IMR-90 (cell line): Measurements from ENCODE around the gene PBX3. TPM values are rescaled to one million over a fixed set of nuclear protein-coding genes. Genes with fewer than 3 reads are reported as not detected.
A peak's percentile ranks its signal among the peaks of the same experiment; 100 is the strongest.

Experiments
- ATAC-seq: fragments of 200-7000 bp; cut with Tn5 transposase; 2 replicates; pipeline ENCODE4 v1.9.1; 2020; ENCODE audit warnings: low read depth, mild to moderate bottlenecking, moderate library complexity
- BruUV-seq: library from RNA; stranded (reverse); fragments of 400-500 nt; replicated peaks from 2 replicates; lab custom pipeline; 2021; lab: Mats Ljungman, UMichigan
- CTCF ChIA-PET: fragments of 300-600 bp; formaldehyde crosslinking; extraction: SDS; loops from one replicate; lab custom pipeline; 2021; ENCODE audit warnings: antibody characterized with exemption; lab: Yijun Ruan, JAX
- POLR2A ChIA-PET: fragments of 300-600 bp; sonication (Branson Sonifier 250); formaldehyde crosslinking; loops from one replicate; lab custom pipeline; 2022; ENCODE audit warnings: antibody characterized with exemption; ENCODE audit not compliant: unreplicated experiment; lab: Charles Lee
- DNase-seq: peaks from one replicate; pipeline ENCODE4 v3.0.0; 2013
- H2AFZ ChIP-seq: replicated peaks from 2 replicates; pipeline ENCODE3; 2013; ENCODE audit warnings: low read length, mild to moderate bottlenecking; ENCODE audit not compliant: poor library complexity
- H2AK5ac ChIP-seq: 2 replicates; pipeline ENCODE4 v1.6.1; 2013; ENCODE audit warnings: low read depth, low read length, inconsistent platforms
- H2AK9ac ChIP-seq: replicated peaks from 2 replicates; pipeline ENCODE3; 2013; ENCODE audit warnings: mild to moderate bottlenecking, low read depth, low read length, moderate library complexity; ENCODE audit not compliant: poor library complexity
- H2BK120ac ChIP-seq: 2 replicates; pipeline ENCODE4 v1.6.1; 2013; ENCODE audit warnings: low read depth, low read length, inconsistent platforms
- H2BK15ac ChIP-seq: 3 replicates; pipeline ENCODE4 v1.6.1; 2013; ENCODE audit warnings: low read depth, low read length, inconsistent platforms
- H2BK20ac ChIP-seq: 2 replicates; pipeline ENCODE4 v1.6.1; 2013; ENCODE audit warnings: low read depth, mild to moderate bottlenecking, inconsistent platforms, low read length, moderate library complexity
- H2BK5ac ChIP-seq: 2 replicates; pipeline ENCODE4 v1.6.1; 2013; ENCODE audit warnings: mild to moderate bottlenecking, low read depth, low read length, inconsistent platforms; ENCODE audit not compliant: poor library complexity, severe bottlenecking
- H3K14ac ChIP-seq: replicated peaks from 2 replicates; pipeline ENCODE4 v1.6.1; 2013; ENCODE audit warnings: low read depth, low read length, inconsistent platforms
- H3K18ac ChIP-seq: 2 replicates; pipeline ENCODE4 v1.6.1; 2013; ENCODE audit warnings: low read depth, low read length, control low read depth
- H3K23ac ChIP-seq: 2 replicates; pipeline ENCODE4 v1.6.1; 2013; ENCODE audit warnings: low read depth, low read length, inconsistent platforms
- H3K27ac ChIP-seq: 2 replicates; pipeline ENCODE4 v1.5.1; 2013; ENCODE audit warnings: mild to moderate bottlenecking, control low read depth, low read length; ENCODE audit not compliant: insufficient read depth
- H3K27me3 ChIP-seq: 2 replicates; pipeline ENCODE4 v1.6.1; 2013; ENCODE audit warnings: low read length; ENCODE audit not compliant: control insufficient read depth, insufficient read depth
- H3K36me3 ChIP-seq: 2 replicates; pipeline ENCODE4 v1.6.1; 2013; ENCODE audit warnings: low read length, mixed read lengths; ENCODE audit not compliant: control insufficient read depth, insufficient read depth
- H3K4ac ChIP-seq: 2 replicates; pipeline ENCODE4 v1.6.1; 2013; ENCODE audit warnings: low read depth, low read length, inconsistent platforms
- H3K4me1 ChIP-seq: 2 replicates; pipeline ENCODE4 v1.6.1; 2013; ENCODE audit warnings: low read length, mixed read lengths; ENCODE audit not compliant: control insufficient read depth, insufficient read depth
- H3K4me2 ChIP-seq: 2 replicates; pipeline ENCODE4 v1.6.1; 2013; ENCODE audit warnings: low read depth, mild to moderate bottlenecking, control low read depth, low read length, moderate library complexity
- H3K4me3 ChIP-seq: 2 replicates; pipeline ENCODE4 v1.5.1; 2013; ENCODE audit warnings: low read depth, mild to moderate bottlenecking, control low read depth, low read length, moderate library complexity; ENCODE audit not compliant: insufficient read depth
- H3K56ac ChIP-seq: 2 replicates; pipeline ENCODE4 v1.6.1; 2013; ENCODE audit warnings: low read length, inconsistent platforms; ENCODE audit not compliant: insufficient read depth; ENCODE audit errors: extremely low read depth
- H3K79me1 ChIP-seq, 2 experiments: 2 replicates each; pipeline ENCODE4 v1.6.1; 2013; ENCODE audit warnings: low read length in 2 of 2, inconsistent platforms in 1 of 2, low read depth in 1 of 2
- H3K9ac ChIP-seq: 2 replicates; pipeline ENCODE4 v1.6.1; 2013; ENCODE audit warnings: low read depth, low read length, control low read depth
- H3K9me1 ChIP-seq: 2 replicates; pipeline ENCODE4 v1.6.1; 2013; ENCODE audit warnings: low read length, inconsistent platforms; ENCODE audit not compliant: insufficient read depth
- H3K9me3 ChIP-seq: 2 replicates; pipeline ENCODE4 v1.6.1; 2013; ENCODE audit warnings: low read length; ENCODE audit not compliant: control insufficient read depth, insufficient read depth
- H4K20me1 ChIP-seq: 2 replicates; pipeline ENCODE4 v1.6.1; 2013; ENCODE audit warnings: low read length, inconsistent platforms; ENCODE audit not compliant: insufficient read depth
- H4K5ac ChIP-seq: 2 replicates; pipeline ENCODE4 v1.6.1; 2013; ENCODE audit warnings: mild to moderate bottlenecking, low read depth, low read length, control low read depth
- H4K8ac ChIP-seq, 2 experiments: 2 replicates each; pipeline ENCODE4 v1.6.1; 2013; ENCODE audit warnings: low read depth in 2 of 2, low read length in 2 of 2, control low read depth in 1 of 2, inconsistent platforms in 1 of 2
- H4K91ac ChIP-seq: 2 replicates; pipeline ENCODE4 v1.6.1; 2013; ENCODE audit warnings: low read depth, low read length, inconsistent platforms; ENCODE audit not compliant: insufficient read depth
- MAFK ChIP-seq: IDR thresholded peaks from 2 replicates; pipeline ENCODE4 v1.6.1; 2012; ENCODE audit warnings: low read depth, low read length, improper control_type of control experiment
- WGBS, 2 experiments: methylation state at CpG; one replicate each; pipeline versions ENCODE4 v1.1.5 to v1.1.7; 2013; ENCODE audit warnings: missing lambda C conversion rate in 2 of 2; ENCODE audit not compliant: insufficient read length in 1 of 2; ENCODE audit errors: extremely low coverage in 2 of 2; 5-methylcytosine and 5-hydroxymethylcytosine counted together
- dilution Hi-C: fragments of 300-500 bp; cut with HindIII; formaldehyde crosslinking; loops from one replicate; pipeline ENCODE4 v1.14.3; 2018; ENCODE audit warnings: low sequenced_read_pairs; ENCODE audit not compliant: unreplicated experiment
- in situ Hi-C: fragments of 300-500 bp; cut with MboI; formaldehyde crosslinking; loops from 3 replicates; pipeline ENCODE4 v1.14.3; 2019; ENCODE audit warnings: low sequenced_read_pairs, inconsistent platforms, mixed read lengths
- intact Hi-C: fragments of 100-400 bp; cut with micrococcal nuclease; formaldehyde crosslinking; loops from 2 replicates; pipeline ENCODE4 v1.10.0; 2022
- polyA plus RNA-seq, 3 experiments: library from polyadenylated mRNA; depleted of rRNA; stranded (reverse); fragments of >200 nt; gene quantifications; 2 replicates each; pipeline ENCODE4 v1.2.3, GENCODE V29; 2012; ENCODE audit warnings: low replicate concordance in 1 of 3
- total RNA-seq: library from RNA; depleted of rRNA; stranded (reverse); fragments of >200 nt; gene quantifications from 2 replicates; pipeline ENCODE4 v1.2.3, GENCODE V29; 2012
- TF ChIP-seq, protein P1 (sequence below): conservative IDR thresholded peaks from 2 replicates; pipeline ENCODE4 v1.5.1; 2012; ENCODE audit warnings: mild to moderate bottlenecking, low read depth, low read length, improper control_type of control experiment

Gene PBX3
- total and polyA plus RNA-seq, 2 of the 4 experiments (the other 2 are of a cell fraction) = 12.0 to 15.6 TPM

DNA sequence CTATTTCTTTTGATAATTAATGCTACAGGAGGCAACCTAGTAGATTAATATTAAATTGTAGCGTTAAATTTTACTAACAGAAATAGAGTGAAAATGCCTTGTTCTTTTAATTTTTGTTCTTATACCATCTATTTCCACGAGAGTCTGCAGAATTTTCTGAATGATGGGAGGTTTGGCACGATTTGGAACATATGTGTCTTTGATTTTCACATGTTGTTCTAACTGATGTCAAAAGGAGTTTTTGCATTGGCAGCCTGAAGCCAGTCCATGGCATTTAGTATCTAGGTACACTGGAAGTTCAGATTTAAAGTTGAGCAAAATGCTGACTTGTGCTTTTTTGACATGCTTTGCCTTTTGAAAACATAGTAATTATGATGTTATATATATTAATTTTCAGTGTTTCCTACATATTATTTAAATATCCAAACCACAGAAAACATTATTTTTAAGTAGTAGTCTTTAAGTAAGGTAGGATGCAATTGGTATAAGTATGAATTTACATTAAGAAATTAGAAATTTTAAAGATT lies 103.0 kb downstream of the PBX3 start:
- H3K23ac ChIP-seq = no peak overlapping the region
- no peaks in the 10 kb centered on the region for H3K27me3 ChIP-seq
- H3K27ac ChIP-seq = no peak overlapping the region
- WGBS, 2 experiments = no CpG with 5 or more reads among the region's 3 CpGs
- H3K56ac ChIP-seq = no peak overlapping the region
- no peak overlapping the region for H2BK15ac ChIP-seq
- no peak overlapping the region for H3K14ac ChIP-seq
- intact Hi-C loops (no loop called here), dilution Hi-C loops (no loop called here), in situ Hi-C loops (no loop called here)
- H3K79me1 ChIP-seq = peaks cover 27 to 35% of the 10 kb centered on the region in 2 experiments
- H3K4me1 ChIP-seq = no peaks in the 10 kb centered on the region
- H3K4me3 ChIP-seq = no peak overlapping the region
- H3K4ac ChIP-seq = no peak overlapping the region
- no peak overlapping the region for H2BK20ac ChIP-seq
- no peak overlapping the region for H3K18ac ChIP-seq
- no peak overlapping the region for H2BK120ac ChIP-seq
- peaks cover 6% of the 10 kb centered on the region; the same call in 1 of the 2 replicates for H3K9me1 ChIP-seq
- POLR2A ChIA-PET = no interaction called here
- H4K8ac ChIP-seq = no peak overlapping the region
- CTCF ChIA-PET = no interaction called here
- no peak overlapping the region for H4K91ac ChIP-seq
- H3K9ac ChIP-seq = no peak overlapping the region
- peak; percentile 91 for TF ChIP-seq MAFK
- TF ChIP-seq, protein P1, sequence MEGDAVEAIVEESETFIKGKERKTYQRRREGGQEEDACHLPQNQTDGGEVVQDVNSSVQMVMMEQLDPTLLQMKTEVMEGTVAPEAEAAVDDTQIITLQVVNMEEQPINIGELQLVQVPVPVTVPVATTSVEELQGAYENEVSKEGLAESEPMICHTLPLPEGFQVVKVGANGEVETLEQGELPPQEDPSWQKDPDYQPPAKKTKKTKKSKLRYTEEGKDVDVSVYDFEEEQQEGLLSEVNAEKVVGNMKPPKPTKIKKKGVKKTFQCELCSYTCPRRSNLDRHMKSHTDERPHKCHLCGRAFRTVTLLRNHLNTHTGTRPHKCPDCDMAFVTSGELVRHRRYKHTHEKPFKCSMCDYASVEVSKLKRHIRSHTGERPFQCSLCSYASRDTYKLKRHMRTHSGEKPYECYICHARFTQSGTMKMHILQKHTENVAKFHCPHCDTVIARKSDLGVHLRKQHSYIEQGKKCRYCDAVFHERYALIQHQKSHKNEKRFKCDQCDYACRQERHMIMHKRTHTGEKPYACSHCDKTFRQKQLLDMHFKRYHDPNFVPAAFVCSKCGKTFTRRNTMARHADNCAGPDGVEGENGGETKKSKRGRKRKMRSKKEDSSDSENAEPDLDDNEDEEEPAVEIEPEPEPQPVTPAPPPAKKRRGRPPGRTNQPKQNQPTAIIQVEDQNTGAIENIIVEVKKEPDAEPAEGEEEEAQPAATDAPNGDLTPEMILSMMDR = no peak
- ATAC-seq = no peak
- no peaks in the 10 kb centered on the region for H3K36me3 ChIP-seq
- no peak overlapping the region for H2AK5ac ChIP-seq
- no peak for DNase-seq
- no peak overlapping the region for H2AK9ac ChIP-seq
- no peak overlapping the region for H4K5ac ChIP-seq
- H3K9me3 ChIP-seq = no peaks in the 10 kb centered on the region
- H3K4me2 ChIP-seq = no peak overlapping the region
- H2AFZ ChIP-seq = no peak overlapping the region
- no peaks in the 10 kb centered on the region; the same call in 1 of the 2 replicates for H4K20me1 ChIP-seq
- no peak overlapping the region for H2BK5ac ChIP-seq
- BruUV-seq = no TSS peak
